ENCODE data around the gene UCKL1. TPM values are rescaled to one million over a fixed set of nuclear protein-coding genes. Genes with fewer than 3 reads are reported as not detected.

The UCKL1 gene
- total RNA-seq, 2 experiments from 2014 or later = 31.5 to 32.6 TPM

GRCh38 chr20:63979557-63980316, 23.5 kb upstream of the UCKL1 start, which contains the start of gene SAMD10:
Gene SAMD10, minus strand, starts transcription at chr20:63979642. Its CDS starts 175 bp downstream, at chr20:63979467.
- Mint-ChIP-seq H3K27ac (peak within 1 kb of the TSS; percentile 98), H3K4me1 (ENCODE audit: low read depth) (peaks cover 60% of the 10 kb centered on the region), H3K9me3 (no peaks in the 10 kb centered on the region), H3K36me3 (ENCODE audit: low read depth) (peaks cover 33% of the 10 kb centered on the region), H3K27me3 (no peaks in the 10 kb centered on the region), H3K4me3 (peak within 1 kb of the TSS; percentile 87)
- ChIA-PET POLR2A (interaction anchor here (0.8 to 4.9 kb wide), 15 partner anchors 9 to 338 kb away, joined by 3 to 51 read pairs (median 3); partner anchors contain the start of genes C20orf204, UCKL1 and ZNF512B), CTCF (interaction anchor here (0.7 to 4.2 kb wide), 16 partner anchors 11 to 442 kb away, joined by 3 to 88 read pairs (median 4); partner anchors contain the start of genes C20orf204, LKAAEAR1, OPRL1 and PTK6)
- TF ChIP-seq, protein P1, sequence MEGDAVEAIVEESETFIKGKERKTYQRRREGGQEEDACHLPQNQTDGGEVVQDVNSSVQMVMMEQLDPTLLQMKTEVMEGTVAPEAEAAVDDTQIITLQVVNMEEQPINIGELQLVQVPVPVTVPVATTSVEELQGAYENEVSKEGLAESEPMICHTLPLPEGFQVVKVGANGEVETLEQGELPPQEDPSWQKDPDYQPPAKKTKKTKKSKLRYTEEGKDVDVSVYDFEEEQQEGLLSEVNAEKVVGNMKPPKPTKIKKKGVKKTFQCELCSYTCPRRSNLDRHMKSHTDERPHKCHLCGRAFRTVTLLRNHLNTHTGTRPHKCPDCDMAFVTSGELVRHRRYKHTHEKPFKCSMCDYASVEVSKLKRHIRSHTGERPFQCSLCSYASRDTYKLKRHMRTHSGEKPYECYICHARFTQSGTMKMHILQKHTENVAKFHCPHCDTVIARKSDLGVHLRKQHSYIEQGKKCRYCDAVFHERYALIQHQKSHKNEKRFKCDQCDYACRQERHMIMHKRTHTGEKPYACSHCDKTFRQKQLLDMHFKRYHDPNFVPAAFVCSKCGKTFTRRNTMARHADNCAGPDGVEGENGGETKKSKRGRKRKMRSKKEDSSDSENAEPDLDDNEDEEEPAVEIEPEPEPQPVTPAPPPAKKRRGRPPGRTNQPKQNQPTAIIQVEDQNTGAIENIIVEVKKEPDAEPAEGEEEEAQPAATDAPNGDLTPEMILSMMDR (IDR thresholded peaks at IDR 0.05) = peak; percentile 32
- ATAC-seq = peak; percentile 63
- intact Hi-C loops (cut with micrococcal nuclease) = loop anchor here (10.0 kb wide), 2 partner anchors 55 to 85 kb away; partner anchors contain the start of genes C20orf204 and TCEA2
- DNase-seq = peak; percentile 98

- intact Hi-C loops (cut with micrococcal nuclease) = loop anchor here (10.0 kb wide), 1 partner anchor 86 kb away; the partner anchor contains the start of gene TCEA2
These were observed 23.0 kb upstream of the UCKL1 start for GRCh38 chr20:63979229-63979556.

GRCh38 chr20:63978319-63979228, 22.4 kb upstream of the UCKL1 start:
- Mint-ChIP-seq H3K27ac (peak overlapping the region; percentile 88), H3K27me3 (no peaks in the 10 kb centered on the region), H3K9me3 (no peaks in the 10 kb centered on the region), H3K4me3 (peak overlapping the region; percentile 76), H3K36me3 (ENCODE audit: low read depth) (peaks cover 33% of the 10 kb centered on the region), H3K4me1 (ENCODE audit: low read depth) (peaks cover 59% of the 10 kb centered on the region)
- ATAC-seq (peak; percentile 17), DNase-seq (peak; percentile 80)
- intact Hi-C loops (cut with micrococcal nuclease) = loop anchor here (10.0 kb wide), 1 partner anchor 86 kb away; the partner anchor contains the start of gene TCEA2
- TF ChIP-seq, protein P1 (IDR thresholded peaks at IDR 0.05) = no peak
- ChIA-PET CTCF (interaction anchor here (1.1 to 4.2 kb wide), 3 partner anchors 60 to 79 kb away, joined by 6 to 88 read pairs (median 15); partner anchors contain the start of gene C20orf204), POLR2A (interaction anchor here (1.0 to 4.9 kb wide), 5 partner anchors 8 to 61 kb away, joined by 4 to 51 read pairs (median 5); partner anchors contain the start of genes C20orf204, UCKL1 and ZNF512B)

More at GRCh38 chr20:63979229-63979556, 23.0 kb upstream of the UCKL1 start:
- CTCF ChIA-PET = interaction anchor here (1.8 to 4.2 kb wide), 3 partner anchors 59 to 442 kb away, joined by 8 to 88 read pairs (median 12); partner anchors contain the start of genes C20orf204, PTK6 and TPD52L2
- TF ChIP-seq, protein P1 (IDR thresholded peaks at IDR 0.05) = no peak
- no peaks in the 10 kb centered on the region for H3K9me3 Mint-ChIP-seq
- H3K4me1 Mint-ChIP-seq (ENCODE audit: low read depth) = peaks cover 57% of the 10 kb centered on the region
- peak overlapping the region; percentile 76 for H3K4me3 Mint-ChIP-seq
- peaks cover 30% of the 10 kb centered on the region for H3K36me3 Mint-ChIP-seq (ENCODE audit: low read depth)
- no peaks in the 10 kb centered on the region for H3K27me3 Mint-ChIP-seq
- DNase-seq = no peak
- peak overlapping the region; percentile 88 for H3K27ac Mint-ChIP-seq
- ATAC-seq = no peak
- POLR2A ChIA-PET = interaction anchor here (0.9 to 4.9 kb wide), 6 partner anchors 9 to 337 kb away, joined by 3 to 51 read pairs (median 4); partner anchors contain the start of genes C20orf204, UCKL1 and ZNF512B

- POLR2A ChIA-PET = interaction anchor here (0.7 to 1.3 kb wide), 6 partner anchors 10 to 102 kb away, joined by 3 to 4 read pairs (median 4); partner anchors contain the start of gene RGS19
- peak overlapping the region; percentile 76 for H3K4me3 Mint-ChIP-seq
- peak; percentile 87 for DNase-seq
- H3K27me3 Mint-ChIP-seq = no peaks in the 10 kb centered on the region
- CTCF ChIA-PET = interaction anchor here (1.1 to 1.7 kb wide), 2 partner anchors 61 to 80 kb away, joined by 6 to 15 read pairs; no protein-coding TSS in a partner anchor
- TF ChIP-seq, protein P1 (IDR thresholded peaks at IDR 0.05) = no peak
- ATAC-seq = peak; percentile 47
- intact Hi-C loops (cut with micrococcal nuclease) = loop anchor here (10.0 kb wide), 1 partner anchor 87 kb away; the partner anchor contains the start of gene TCEA2
- no peaks in the 10 kb centered on the region for H3K9me3 Mint-ChIP-seq
- H3K27ac Mint-ChIP-seq = peak overlapping the region; percentile 88
- peaks cover 28% of the 10 kb centered on the region for H3K36me3 Mint-ChIP-seq (ENCODE audit: low read depth)
- H3K4me1 Mint-ChIP-seq (ENCODE audit: low read depth) = peaks cover 56% of the 10 kb centered on the region
These were observed 21.6 kb upstream of the UCKL1 start for GRCh38 chr20:63977739-63978276.
